HCT116 (cell line): Measurements from ENCODE around the gene COG5. TPM values are rescaled to one million over a fixed set of nuclear protein-coding genes. Genes with fewer than 3 reads are reported as not detected.

Experiments used
- ATAC-seq: fragments of 200-7000 bp; cut with Tn5 transposase; 2 replicates; pipeline ENCODE4 v1.9.1; 2020; ENCODE audit warnings: mild to moderate bottlenecking, moderate library complexity
- BruUV-seq: library from RNA; stranded (reverse); fragments of 400-500 nt; replicated peaks from 2 replicates; lab custom pipeline; 2021; lab: Mats Ljungman, UMichigan
- CTCF ChIA-PET: fragments of 300-600 bp; sonication (Branson Sonifier 250); formaldehyde crosslinking; loops from one replicate; lab custom pipeline; 2021; ENCODE audit warnings: antibody characterized with exemption; lab: Charles Lee
- POLR2A ChIA-PET: fragments of 300-600, 350-600 bp; sonication (Branson Sonifier 250); formaldehyde crosslinking; loops from one replicate; lab custom pipeline; 2021; ENCODE audit warnings: antibody characterized with exemption; lab: Charles Lee
- RAD21 ChIA-PET, 2 experiments: fragments of 300-600 bp; sonication (Branson Sonifier 250); formaldehyde crosslinking; loops; one replicate each; lab custom pipeline; 2023; ENCODE audit warnings: low total read pairs in 2 of 2; ENCODE audit not compliant: uncharacterized antibody in 2 of 2, unreplicated experiment in 2 of 2, low non-redundant PET in 1 of 2; lab: Charles Lee
- DNase-seq: peaks from one replicate; pipeline ENCODE4 v3.0.0-alpha.2; 2010; ENCODE audit warnings: low read depth, low spot score
- H2AFZ ChIP-seq: fragments of 200-600 bp; shearing (Covaris generic), sonication (generic); 2 replicates; pipeline ENCODE4 v1.6.1; 2017; ENCODE audit warnings: low read depth, mixed run types, mixed read lengths, antibody characterized with exemption, low read length; ENCODE audit not compliant: poor library complexity, severe bottlenecking
- H3K27ac ChIP-seq: 2 replicates; pipeline ENCODE4 v1.5.1; 2012; ENCODE audit warnings: low read depth, low read length
- H3K27me3 ChIP-seq: fragments of 200-600 bp; sonication (generic); 2 replicates; pipeline ENCODE4 v1.6.1; 2016; ENCODE audit warnings: mixed run types, low read length, mixed read lengths; ENCODE audit not compliant: insufficient read depth
- H3K36me3 ChIP-seq, 2 experiments: fragments of 200-500 bp in 1 of 2; fragments of 200-600 bp in 1 of 2; sonication (Bioruptor generic) in 1 of 2; sonication (generic) in 1 of 2; 2 replicates each; pipeline versions ENCODE4 v1.5.1 to v1.6.1; 2014 to 2016; ENCODE audit warnings: low read length in 2 of 2, inconsistent platforms in 1 of 2, mixed read lengths in 1 of 2, mixed run types in 1 of 2; ENCODE audit not compliant: insufficient read depth in 2 of 2, control insufficient read depth in 1 of 2
- H3K4me1 ChIP-seq, 2 experiments: fragments of 200-600 bp in 1 of 2; sonication (generic) in 1 of 2; 2 replicates each; pipeline versions ENCODE4 v1.5.1 to v1.6.1; 2012 to 2017; ENCODE audit warnings: low read length in 2 of 2, inconsistent platforms in 1 of 2, mild to moderate bottlenecking in 1 of 2, mixed read lengths in 1 of 2, mixed run types in 1 of 2, moderate library complexity in 1 of 2; ENCODE audit not compliant: insufficient read depth in 2 of 2, control insufficient read depth in 1 of 2
- H3K4me2 ChIP-seq: fragments of 200-600 bp; sonication (generic); 2 replicates; pipeline ENCODE4 v1.6.1; 2017; ENCODE audit warnings: mixed run types, low read length, mixed read lengths
- H3K4me3 ChIP-seq, 2 experiments: fragments of 200-600 bp in 1 of 2; sonication (generic) in 1 of 2; replicated peaks in 1 of 2; 2 replicates each; pipeline ENCODE4 v1.5.1; 2011 to 2016; ENCODE audit warnings: low read length in 2 of 2, control low read depth in 1 of 2, low read depth in 1 of 2, mild to moderate bottlenecking in 1 of 2, mixed read lengths in 1 of 2, mixed run types in 1 of 2
- H3K79me2 ChIP-seq: fragments of 200-600 bp; sonication (generic); 2 replicates; pipeline ENCODE4 v1.6.1; 2017; ENCODE audit warnings: mild to moderate bottlenecking, mixed run types, low read length, moderate library complexity, mixed read lengths; ENCODE audit not compliant: insufficient read depth
- H3K9ac ChIP-seq: fragments of 200-600 bp; sonication (generic); 2 replicates; pipeline ENCODE4 v1.6.1; 2016; ENCODE audit warnings: low read length, mixed read lengths
- H3K9me2 ChIP-seq: fragments of 200-600 bp; sonication (generic), shearing (Covaris generic); 2 replicates; pipeline ENCODE4 v1.6.1; 2017; ENCODE audit warnings: mixed run types, mild to moderate bottlenecking, moderate library complexity; ENCODE audit not compliant: insufficient read depth
- H3K9me3 ChIP-seq, 2 experiments: fragments of 200-500 bp in 1 of 2; fragments of 200-600 bp in 1 of 2; sonication (Bioruptor generic) in 1 of 2; sonication (generic) in 1 of 2; 2 replicates each; pipeline ENCODE4 v1.6.1; 2014 to 2017; ENCODE audit warnings: low read length in 2 of 2, mixed read lengths in 2 of 2, inconsistent platforms in 1 of 2, low read depth in 1 of 2, mild to moderate bottlenecking in 1 of 2, mixed run types in 1 of 2, moderate library complexity in 1 of 2; ENCODE audit not compliant: control insufficient read depth in 1 of 2, insufficient read depth in 1 of 2
- H4K20me1 ChIP-seq: fragments of 200-600 bp; sonication (generic), shearing (Covaris generic); 2 replicates; pipeline ENCODE4 v1.6.1; 2017; ENCODE audit warnings: mixed run types, mild to moderate bottlenecking, moderate library complexity; ENCODE audit not compliant: insufficient read depth
- EGR1 ChIP-seq: IDR thresholded peaks from 2 replicates; pipeline ENCODE4 v1.6.1; 2012; ENCODE audit warnings: low read depth
- ELF1 ChIP-seq: IDR thresholded peaks from 2 replicates; pipeline ENCODE4 v1.6.1; 2012; ENCODE audit warnings: low read depth, borderline replicate concordance
- EZH2 ChIP-seq: fragments of 200-600 bp; sonication (generic); IDR thresholded peaks from 2 replicates; pipeline ENCODE4 v1.6.1; 2017; ENCODE audit warnings: antibody characterized with exemption, mixed run types
- EZH2phosphoT487 ChIP-seq: fragments of 200-600 bp; IDR thresholded peaks from 2 replicates; pipeline ENCODE4 v1.6.1; 2018; ENCODE audit warnings: antibody characterized with exemption, borderline replicate concordance
- FOSL1 ChIP-seq: IDR thresholded peaks from 2 replicates; pipeline ENCODE4 v1.6.1; 2012; ENCODE audit warnings: low read depth
- JUND ChIP-seq: IDR thresholded peaks from 2 replicates; pipeline ENCODE4 v1.6.1; 2012
- RAD21 ChIP-seq: IDR thresholded peaks from 2 replicates; pipeline ENCODE4 v1.6.1; 2012; ENCODE audit warnings: low read depth, mild to moderate bottlenecking
- SRF ChIP-seq: IDR thresholded peaks from 2 replicates; pipeline ENCODE4 v1.6.1; 2012; ENCODE audit warnings: low read depth
- TCF7L2 ChIP-seq: IDR thresholded peaks from 2 replicates; pipeline ENCODE4 v1.7.0; 2011; ENCODE audit warnings: borderline replicate concordance, inconsistent platforms; ENCODE audit not compliant: insufficient read depth, insufficient read length; ENCODE audit errors: extremely low read depth
- YY1 ChIP-seq: IDR thresholded peaks from 2 replicates; pipeline ENCODE4 v1.6.1; 2011; ENCODE audit warnings: low read length, low read depth, moderate library complexity, mild to moderate bottlenecking; ENCODE audit not compliant: insufficient replicate concordance; ENCODE audit errors: extremely low read depth
- ZFX ChIP-seq: fragments of 450-650 bp; IDR thresholded peaks from 2 replicates; pipeline ENCODE4 v1.6.1; 2017
- intact Hi-C: fragments of 100-400 bp; cut with micrococcal nuclease; formaldehyde crosslinking; loops from 2 replicates; pipeline ENCODE4 v1.10.0; 2022
- total RNA-seq: library from RNA; stranded (reverse); gene quantifications from one replicate; pipeline ENCODE4 v1.2.1, GENCODE V29; 2021; ENCODE audit not compliant: unreplicated experiment
- TF ChIP-seq, protein P1 (sequence below): IDR thresholded peaks from 2 replicates; pipeline ENCODE4 v1.6.1; 2012; ENCODE audit warnings: low read depth
- TF ChIP-seq, protein P2 (sequence below): IDR thresholded peaks from 2 replicates; pipeline ENCODE4 v1.6.1; 2011; ENCODE audit warnings: mild to moderate bottlenecking, low read length, moderate library complexity; ENCODE audit not compliant: insufficient replicate concordance; ENCODE audit errors: extremely low read depth
- TF ChIP-seq, protein P3 (sequence below): IDR thresholded peaks from 2 replicates; pipeline ENCODE4 v1.6.1; 2012
- TF ChIP-seq, protein P4 (sequence below), 3 experiments: fragments of 200-600 bp in 1 of 3; sonication (generic) in 1 of 3; IDR thresholded peaks in 2 of 3; conservative IDR thresholded peaks in 1 of 3; 2 replicates each; pipeline ENCODE4 v1.5.1; 2012 to 2017; ENCODE audit warnings: low read depth in 2 of 3, low read length in 2 of 3, antibody characterized with exemption in 1 of 3, borderline replicate concordance in 1 of 3, control low read depth in 1 of 3, mild to moderate bottlenecking in 1 of 3, mixed read lengths in 1 of 3, mixed run types in 1 of 3, moderate library complexity in 1 of 3; ENCODE audit not compliant: insufficient read depth in 1 of 3
- TF ChIP-seq, protein P5 (sequence below): IDR thresholded peaks from 2 replicates; pipeline ENCODE4 v1.6.1; 2012

COG5 gene
- total RNA-seq, 1 experiment from 2014 or later, result 30.7 TPM

DNA sequence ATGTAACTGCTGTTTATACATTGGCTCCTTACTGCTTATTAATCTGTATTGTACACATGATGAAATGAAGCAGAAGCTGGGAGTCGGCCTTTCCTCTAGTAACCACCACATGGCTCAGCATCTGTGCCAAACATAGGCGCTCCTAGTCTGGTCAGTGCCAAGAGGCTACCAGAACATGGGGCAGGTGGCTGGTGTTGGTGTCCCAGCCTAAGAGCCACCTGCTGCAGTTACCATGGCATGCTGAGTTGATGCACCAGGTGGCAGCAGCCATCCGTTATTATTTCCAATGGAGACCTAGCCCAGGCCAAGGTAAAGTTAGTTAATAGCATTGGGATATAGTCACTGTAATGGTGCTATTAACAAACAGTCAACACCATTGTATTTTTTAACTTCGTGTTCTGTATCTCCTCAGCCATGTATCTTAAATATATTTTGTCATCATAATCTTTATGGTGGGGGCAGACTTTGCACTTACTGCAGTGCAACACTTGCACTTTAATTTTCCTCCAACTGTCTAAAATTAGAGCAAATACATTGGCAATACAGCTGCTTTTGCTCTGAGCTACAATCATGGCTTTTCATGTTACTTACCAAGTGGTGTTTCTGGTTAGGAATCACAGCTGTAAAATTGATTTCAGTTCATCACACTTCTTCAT is 361.8 kb downstream of the COG5 start:
- Histone ChIP-seq H3K4me2 (no peak overlapping the region), H3K27ac (no peak overlapping the region), H3K4me3 (no peak overlapping the region), H3K9me2 (no peaks in the 10 kb centered on the region), H3K4me1 (no peaks in the 10 kb centered on the region), H3K27me3 (no peaks in the 10 kb centered on the region), H3K36me3 (peaks cover 5% of the 10 kb centered on the region in 2 experiments; a peak in 1 of 4 replicates), H3K9me3 (no peaks in the 10 kb centered on the region), H4K20me1 (no peaks in the 10 kb centered on the region), H2AFZ (no peak overlapping the region), H3K9ac (no peak overlapping the region), H3K79me2 (no peaks in the 10 kb centered on the region)
- ChIA-PET CTCF (interaction anchor here (1.2 to 2.6 kb wide), 5 partner anchors 8 to 678 kb away, joined by 3 to 9 read pairs (median 5); partner anchors contain the start of gene CBLL1), POLR2A (no interaction called here), RAD21 (no interaction called here)
- DNase-seq (peak; percentile 23), ATAC-seq (peak; percentile 98)
- no TSS peak for BruUV-seq
- no peak for TF ChIP-seq YY1
- TF ChIP-seq, protein P1, sequence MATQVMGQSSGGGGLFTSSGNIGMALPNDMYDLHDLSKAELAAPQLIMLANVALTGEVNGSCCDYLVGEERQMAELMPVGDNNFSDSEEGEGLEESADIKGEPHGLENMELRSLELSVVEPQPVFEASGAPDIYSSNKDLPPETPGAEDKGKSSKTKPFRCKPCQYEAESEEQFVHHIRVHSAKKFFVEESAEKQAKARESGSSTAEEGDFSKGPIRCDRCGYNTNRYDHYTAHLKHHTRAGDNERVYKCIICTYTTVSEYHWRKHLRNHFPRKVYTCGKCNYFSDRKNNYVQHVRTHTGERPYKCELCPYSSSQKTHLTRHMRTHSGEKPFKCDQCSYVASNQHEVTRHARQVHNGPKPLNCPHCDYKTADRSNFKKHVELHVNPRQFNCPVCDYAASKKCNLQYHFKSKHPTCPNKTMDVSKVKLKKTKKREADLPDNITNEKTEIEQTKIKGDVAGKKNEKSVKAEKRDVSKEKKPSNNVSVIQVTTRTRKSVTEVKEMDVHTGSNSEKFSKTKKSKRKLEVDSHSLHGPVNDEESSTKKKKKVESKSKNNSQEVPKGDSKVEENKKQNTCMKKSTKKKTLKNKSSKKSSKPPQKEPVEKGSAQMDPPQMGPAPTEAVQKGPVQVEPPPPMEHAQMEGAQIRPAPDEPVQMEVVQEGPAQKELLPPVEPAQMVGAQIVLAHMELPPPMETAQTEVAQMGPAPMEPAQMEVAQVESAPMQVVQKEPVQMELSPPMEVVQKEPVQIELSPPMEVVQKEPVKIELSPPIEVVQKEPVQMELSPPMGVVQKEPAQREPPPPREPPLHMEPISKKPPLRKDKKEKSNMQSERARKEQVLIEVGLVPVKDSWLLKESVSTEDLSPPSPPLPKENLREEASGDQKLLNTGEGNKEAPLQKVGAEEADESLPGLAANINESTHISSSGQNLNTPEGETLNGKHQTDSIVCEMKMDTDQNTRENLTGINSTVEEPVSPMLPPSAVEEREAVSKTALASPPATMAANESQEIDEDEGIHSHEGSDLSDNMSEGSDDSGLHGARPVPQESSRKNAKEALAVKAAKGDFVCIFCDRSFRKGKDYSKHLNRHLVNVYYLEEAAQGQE, result no peak
- TF ChIP-seq SRF, result no peak
- TF ChIP-seq RAD21, result peak; percentile 70
- TF ChIP-seq, protein P2, sequence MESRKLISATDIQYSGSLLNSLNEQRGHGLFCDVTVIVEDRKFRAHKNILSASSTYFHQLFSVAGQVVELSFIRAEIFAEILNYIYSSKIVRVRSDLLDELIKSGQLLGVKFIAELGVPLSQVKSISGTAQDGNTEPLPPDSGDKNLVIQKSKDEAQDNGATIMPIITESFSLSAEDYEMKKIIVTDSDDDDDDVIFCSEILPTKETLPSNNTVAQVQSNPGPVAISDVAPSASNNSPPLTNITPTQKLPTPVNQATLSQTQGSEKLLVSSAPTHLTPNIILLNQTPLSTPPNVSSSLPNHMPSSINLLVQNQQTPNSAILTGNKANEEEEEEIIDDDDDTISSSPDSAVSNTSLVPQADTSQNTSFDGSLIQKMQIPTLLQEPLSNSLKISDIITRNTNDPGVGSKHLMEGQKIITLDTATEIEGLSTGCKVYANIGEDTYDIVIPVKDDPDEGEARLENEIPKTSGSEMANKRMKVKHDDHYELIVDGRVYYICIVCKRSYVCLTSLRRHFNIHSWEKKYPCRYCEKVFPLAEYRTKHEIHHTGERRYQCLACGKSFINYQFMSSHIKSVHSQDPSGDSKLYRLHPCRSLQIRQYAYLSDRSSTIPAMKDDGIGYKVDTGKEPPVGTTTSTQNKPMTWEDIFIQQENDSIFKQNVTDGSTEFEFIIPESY, result no peak
- no peak for TF ChIP-seq ELF1
- TF ChIP-seq, protein P3, sequence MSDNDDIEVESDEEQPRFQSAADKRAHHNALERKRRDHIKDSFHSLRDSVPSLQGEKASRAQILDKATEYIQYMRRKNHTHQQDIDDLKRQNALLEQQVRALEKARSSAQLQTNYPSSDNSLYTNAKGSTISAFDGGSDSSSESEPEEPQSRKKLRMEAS, result no peak
- TF ChIP-seq, protein P4, sequence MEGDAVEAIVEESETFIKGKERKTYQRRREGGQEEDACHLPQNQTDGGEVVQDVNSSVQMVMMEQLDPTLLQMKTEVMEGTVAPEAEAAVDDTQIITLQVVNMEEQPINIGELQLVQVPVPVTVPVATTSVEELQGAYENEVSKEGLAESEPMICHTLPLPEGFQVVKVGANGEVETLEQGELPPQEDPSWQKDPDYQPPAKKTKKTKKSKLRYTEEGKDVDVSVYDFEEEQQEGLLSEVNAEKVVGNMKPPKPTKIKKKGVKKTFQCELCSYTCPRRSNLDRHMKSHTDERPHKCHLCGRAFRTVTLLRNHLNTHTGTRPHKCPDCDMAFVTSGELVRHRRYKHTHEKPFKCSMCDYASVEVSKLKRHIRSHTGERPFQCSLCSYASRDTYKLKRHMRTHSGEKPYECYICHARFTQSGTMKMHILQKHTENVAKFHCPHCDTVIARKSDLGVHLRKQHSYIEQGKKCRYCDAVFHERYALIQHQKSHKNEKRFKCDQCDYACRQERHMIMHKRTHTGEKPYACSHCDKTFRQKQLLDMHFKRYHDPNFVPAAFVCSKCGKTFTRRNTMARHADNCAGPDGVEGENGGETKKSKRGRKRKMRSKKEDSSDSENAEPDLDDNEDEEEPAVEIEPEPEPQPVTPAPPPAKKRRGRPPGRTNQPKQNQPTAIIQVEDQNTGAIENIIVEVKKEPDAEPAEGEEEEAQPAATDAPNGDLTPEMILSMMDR (IDR thresholded peaks at IDR 0.05 in 2 of 3, conservative IDR thresholded peaks at IDR 0.05 in 1 of 3; ENCODE audit: borderline replicate concordance in 1 of 3, insufficient read depth in 1 of 3, low read depth in 2 of 3, low read length in 2 of 3), result peak; percentile 41 to 72 (median 69); a peak in 5 of 6 replicates
- TF ChIP-seq ZFX, result no peak
- no peak for TF ChIP-seq EZH2
- TF ChIP-seq JUND, result no peak
- TF ChIP-seq, protein P5, sequence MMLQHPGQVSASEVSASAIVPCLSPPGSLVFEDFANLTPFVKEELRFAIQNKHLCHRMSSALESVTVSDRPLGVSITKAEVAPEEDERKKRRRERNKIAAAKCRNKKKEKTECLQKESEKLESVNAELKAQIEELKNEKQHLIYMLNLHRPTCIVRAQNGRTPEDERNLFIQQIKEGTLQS, result no peak
- no peak for TF ChIP-seq EGR1
- TF ChIP-seq EZH2phosphoT487, result no peak
- no peak for TF ChIP-seq FOSL1
- TF ChIP-seq TCF7L2, result no peak
- intact Hi-C loops, result loop anchor here (1.0 to 2.0 kb wide), 4 partner anchors 299 to 944 kb away; no protein-coding TSS in a partner anchor
